ENCODE results near the gene OR5L1.

The OR5L1 gene

DNA sequence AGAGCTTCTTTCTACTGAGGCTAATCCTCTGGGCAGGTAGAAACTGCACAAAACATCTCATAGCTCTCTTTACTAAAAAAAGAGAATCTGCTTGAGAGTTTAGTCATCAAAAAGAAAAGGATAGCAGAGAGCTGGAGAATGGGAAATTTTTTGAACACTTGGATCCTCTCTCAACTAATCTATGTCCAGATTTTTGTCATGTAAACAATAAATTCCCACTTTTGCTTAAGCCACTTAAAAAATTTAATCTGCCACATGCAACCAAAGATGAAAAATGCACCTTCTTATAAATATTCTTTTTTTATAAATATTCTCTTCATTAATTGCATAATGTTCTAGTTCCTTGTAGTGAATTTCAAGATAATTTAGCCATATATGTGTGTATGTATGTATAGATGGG is 37.9 kb downstream of the OR5L1 start:
- no peak overlapping the region for H3K4me2 ChIP-seq (ENCODE audit: low read depth, low read length)
- no peaks in the 10 kb centered on the region for H3K9me3 ChIP-seq (replicated peaks; ENCODE audit: insufficient read depth, low read length)
- no peak overlapping the region for H3K4me3 ChIP-seq (ENCODE audit: low read length)
- H4K20me1 ChIP-seq (ENCODE audit: insufficient read depth, low read length), result no peaks in the 10 kb centered on the region
- H3K9me2 ChIP-seq (replicated peaks; ENCODE audit: insufficient read depth, low read length), result no peaks in the 10 kb centered on the region
- peaks cover 10% of the 10 kb centered on the region; the same call in 1 of the 2 replicates for H3K4me1 ChIP-seq (ENCODE audit: low read length)
- H2AFZ ChIP-seq (ENCODE audit: low read length), result no peak overlapping the region
- H3K27me3 ChIP-seq (replicated peaks; ENCODE audit: insufficient read depth, low read length), result no peaks in the 10 kb centered on the region
- TF ChIP-seq EZH2phosphoT487 (IDR thresholded peaks at IDR 0.05; ENCODE audit: low read length), result no peak
- no peak for TF ChIP-seq EZH2 (optimal IDR thresholded peaks at IDR 0.05; ENCODE audit: low read depth, low read length)
- TF ChIP-seq, protein P1, sequence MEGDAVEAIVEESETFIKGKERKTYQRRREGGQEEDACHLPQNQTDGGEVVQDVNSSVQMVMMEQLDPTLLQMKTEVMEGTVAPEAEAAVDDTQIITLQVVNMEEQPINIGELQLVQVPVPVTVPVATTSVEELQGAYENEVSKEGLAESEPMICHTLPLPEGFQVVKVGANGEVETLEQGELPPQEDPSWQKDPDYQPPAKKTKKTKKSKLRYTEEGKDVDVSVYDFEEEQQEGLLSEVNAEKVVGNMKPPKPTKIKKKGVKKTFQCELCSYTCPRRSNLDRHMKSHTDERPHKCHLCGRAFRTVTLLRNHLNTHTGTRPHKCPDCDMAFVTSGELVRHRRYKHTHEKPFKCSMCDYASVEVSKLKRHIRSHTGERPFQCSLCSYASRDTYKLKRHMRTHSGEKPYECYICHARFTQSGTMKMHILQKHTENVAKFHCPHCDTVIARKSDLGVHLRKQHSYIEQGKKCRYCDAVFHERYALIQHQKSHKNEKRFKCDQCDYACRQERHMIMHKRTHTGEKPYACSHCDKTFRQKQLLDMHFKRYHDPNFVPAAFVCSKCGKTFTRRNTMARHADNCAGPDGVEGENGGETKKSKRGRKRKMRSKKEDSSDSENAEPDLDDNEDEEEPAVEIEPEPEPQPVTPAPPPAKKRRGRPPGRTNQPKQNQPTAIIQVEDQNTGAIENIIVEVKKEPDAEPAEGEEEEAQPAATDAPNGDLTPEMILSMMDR (IDR thresholded peaks at IDR 0.05; ENCODE audit: low read length), result no peak
- no peak overlapping the region for H3K9ac ChIP-seq (ENCODE audit: low read length)
- DNase-seq, result no peak
- no peaks in the 10 kb centered on the region for H3K36me3 ChIP-seq (replicated peaks; ENCODE audit: insufficient read depth, low read length)
- no peaks in the 10 kb centered on the region for H3F3A ChIP-seq (ENCODE audit: insufficient read depth, low read length)
- H3K79me2 ChIP-seq (ENCODE audit: low read length), result no peaks in the 10 kb centered on the region
- H3K27ac ChIP-seq (ENCODE audit: low read length), result no peak overlapping the region

DNA sequence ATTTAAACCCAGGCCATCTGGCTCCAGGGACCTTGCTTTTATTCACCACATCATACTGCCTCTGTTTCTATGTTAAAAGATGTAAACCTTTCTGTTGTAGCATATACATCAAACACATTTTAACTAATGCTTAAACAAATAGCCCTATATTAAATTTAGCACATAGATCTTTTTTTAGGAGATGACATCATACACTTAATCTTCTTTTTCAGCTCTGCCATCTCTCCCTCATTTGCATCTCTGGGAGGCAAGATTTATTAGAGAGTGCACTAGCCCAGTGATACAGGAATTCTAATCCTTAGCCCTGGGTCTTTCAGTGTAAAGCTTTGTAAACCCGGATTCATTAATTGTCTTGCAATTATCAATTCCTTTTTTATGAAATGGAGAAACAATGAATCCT is 41.0 kb downstream of the OR5L1 start:
- H4K20me1 ChIP-seq (ENCODE audit: insufficient read depth, low read length), result no peaks in the 10 kb centered on the region
- H3K9ac ChIP-seq (ENCODE audit: low read length), result no peak overlapping the region
- H3K4me3 ChIP-seq (ENCODE audit: low read length), result no peak overlapping the region
- peaks cover 25% of the 10 kb centered on the region for H3K4me1 ChIP-seq (ENCODE audit: low read length)
- no peak overlapping the region for H2AFZ ChIP-seq (ENCODE audit: low read length)
- no peaks in the 10 kb centered on the region for H3K36me3 ChIP-seq (replicated peaks; ENCODE audit: insufficient read depth, low read length)
- no peaks in the 10 kb centered on the region for H3K27me3 ChIP-seq (replicated peaks; ENCODE audit: insufficient read depth, low read length)
- DNase-seq, result peak; percentile 37
- H3K27ac ChIP-seq (ENCODE audit: low read length), result peak overlapping the region; percentile 20; the same call in 1 of the 2 replicates
- no peaks in the 10 kb centered on the region for H3K79me2 ChIP-seq (ENCODE audit: low read length)
- H3K4me2 ChIP-seq (ENCODE audit: low read depth, low read length), result peak overlapping the region; percentile 0; the same call in 1 of the 2 replicates
- TF ChIP-seq, protein P1 (IDR thresholded peaks at IDR 0.05; ENCODE audit: low read length), result no peak
- TF ChIP-seq EZH2phosphoT487 (IDR thresholded peaks at IDR 0.05; ENCODE audit: low read length) (no peak), EZH2 (optimal IDR thresholded peaks at IDR 0.05; ENCODE audit: low read depth, low read length) (no peak)
- no peaks in the 10 kb centered on the region for H3K9me3 ChIP-seq (replicated peaks; ENCODE audit: insufficient read depth, low read length)
- no peaks in the 10 kb centered on the region for H3K9me2 ChIP-seq (replicated peaks; ENCODE audit: insufficient read depth, low read length)
- H3F3A ChIP-seq (ENCODE audit: insufficient read depth, low read length), result no peaks in the 10 kb centered on the region

DNA sequence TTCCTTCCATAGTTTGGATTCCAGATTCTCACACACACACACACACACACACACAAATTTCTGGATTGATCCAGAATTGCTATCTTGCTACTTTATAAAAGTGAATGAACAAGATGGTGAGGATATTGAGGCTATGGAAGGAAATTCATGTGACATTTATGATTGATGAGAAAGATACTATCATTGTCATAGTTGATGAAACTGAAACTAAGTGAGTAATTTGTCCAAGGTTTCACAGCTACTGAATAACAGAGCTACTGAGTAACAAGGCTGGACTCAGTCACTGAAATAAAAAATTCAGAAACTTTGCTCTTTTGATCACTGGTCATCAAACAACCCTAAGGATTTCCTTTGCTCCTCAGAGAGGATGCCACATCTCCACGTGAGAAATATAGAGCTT is 43.5 kb downstream of the OR5L1 start:
- Histone ChIP-seq H3K9me2 (replicated peaks; ENCODE audit: insufficient read depth, low read length) (no peaks in the 10 kb centered on the region), H3K9ac (ENCODE audit: low read length) (no peak overlapping the region), H3K36me3 (replicated peaks; ENCODE audit: insufficient read depth, low read length) (no peaks in the 10 kb centered on the region), H3K27ac (ENCODE audit: low read length) (peak overlapping the region; percentile 57), H3K27me3 (replicated peaks; ENCODE audit: insufficient read depth, low read length) (no peaks in the 10 kb centered on the region), H3F3A (ENCODE audit: insufficient read depth, low read length) (no peaks in the 10 kb centered on the region), H4K20me1 (ENCODE audit: insufficient read depth, low read length) (no peaks in the 10 kb centered on the region), H3K4me3 (ENCODE audit: low read length) (no peak overlapping the region), H3K4me2 (ENCODE audit: low read depth, low read length) (peak overlapping the region; percentile 19; the same call in 1 of the 2 replicates), H3K79me2 (ENCODE audit: low read length) (no peaks in the 10 kb centered on the region), H2AFZ (ENCODE audit: low read length) (no peak overlapping the region), H3K9me3 (replicated peaks; ENCODE audit: insufficient read depth, low read length) (no peaks in the 10 kb centered on the region), H3K4me1 (ENCODE audit: low read length) (peaks cover 25% of the 10 kb centered on the region)
- TF ChIP-seq, protein P1 (IDR thresholded peaks at IDR 0.05; ENCODE audit: low read length), result no peak
- TF ChIP-seq EZH2phosphoT487 (IDR thresholded peaks at IDR 0.05; ENCODE audit: low read length), result no peak
- TF ChIP-seq EZH2 (optimal IDR thresholded peaks at IDR 0.05; ENCODE audit: low read depth, low read length), result no peak
- peak; percentile 80 for DNase-seq
